Skeletal muscle tissue (tissue), 4 donors: ENCODE results near the gene KPNA3. TPM values are rescaled to one million over a fixed set of nuclear protein-coding genes. Genes with fewer than 3 reads are reported as not detected.
A peak's percentile ranks its signal among the peaks of the same experiment; 100 is the strongest.

Experiments
- H3K27ac ChIP-seq: one replicate; pipeline ENCODE4 v1.7.0; 2013; ENCODE audit warnings: mild to moderate bottlenecking, low read depth, low read length, inconsistent platforms
- H3K27me3 ChIP-seq, 3 donors: one replicate each; pipeline ENCODE4 v1.7.0; 2013; ENCODE audit warnings: low read length in 3 of 3; ENCODE audit not compliant: control insufficient read depth in 3 of 3, insufficient read depth in 3 of 3
- H3K36me3 ChIP-seq, 3 donors: one replicate each; pipeline ENCODE4 v1.7.0; 2013; ENCODE audit warnings: low read length in 3 of 3; ENCODE audit not compliant: control insufficient read depth in 3 of 3, insufficient read depth in 3 of 3
- H3K4me1 ChIP-seq, 3 donors: one replicate each; pipeline ENCODE4 v1.7.0; 2013; ENCODE audit warnings: low read length in 3 of 3, mild to moderate bottlenecking in 3 of 3; ENCODE audit not compliant: control insufficient read depth in 3 of 3, insufficient read depth in 3 of 3
- H3K4me3 ChIP-seq, 3 donors: one replicate each; pipeline ENCODE4 v1.7.0; 2013; ENCODE audit warnings: low read length in 3 of 3
- H3K9ac ChIP-seq, 3 donors: one replicate each; pipeline ENCODE4 v1.7.0; 2013; ENCODE audit warnings: low read length in 3 of 3, mild to moderate bottlenecking in 3 of 3, moderate library complexity in 2 of 3, low read depth in 1 of 3
- H3K9me3 ChIP-seq, 3 donors: one replicate each; pipeline ENCODE4 v1.7.0; 2013; ENCODE audit warnings: low read length in 3 of 3; ENCODE audit not compliant: control insufficient read depth in 3 of 3
- total RNA-seq: library from RNA; depleted of rRNA; stranded (reverse); fragments of >200 nt; gene quantifications from one replicate; pipeline ENCODE4 v1.2.3, GENCODE V29; 2014
- donor health status: Osteomylitis.

The KPNA3 gene, protein sequence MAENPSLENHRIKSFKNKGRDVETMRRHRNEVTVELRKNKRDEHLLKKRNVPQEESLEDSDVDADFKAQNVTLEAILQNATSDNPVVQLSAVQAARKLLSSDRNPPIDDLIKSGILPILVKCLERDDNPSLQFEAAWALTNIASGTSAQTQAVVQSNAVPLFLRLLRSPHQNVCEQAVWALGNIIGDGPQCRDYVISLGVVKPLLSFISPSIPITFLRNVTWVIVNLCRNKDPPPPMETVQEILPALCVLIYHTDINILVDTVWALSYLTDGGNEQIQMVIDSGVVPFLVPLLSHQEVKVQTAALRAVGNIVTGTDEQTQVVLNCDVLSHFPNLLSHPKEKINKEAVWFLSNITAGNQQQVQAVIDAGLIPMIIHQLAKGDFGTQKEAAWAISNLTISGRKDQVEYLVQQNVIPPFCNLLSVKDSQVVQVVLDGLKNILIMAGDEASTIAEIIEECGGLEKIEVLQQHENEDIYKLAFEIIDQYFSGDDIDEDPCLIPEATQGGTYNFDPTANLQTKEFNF
- 23.0 TPM for total RNA-seq

DNA sequence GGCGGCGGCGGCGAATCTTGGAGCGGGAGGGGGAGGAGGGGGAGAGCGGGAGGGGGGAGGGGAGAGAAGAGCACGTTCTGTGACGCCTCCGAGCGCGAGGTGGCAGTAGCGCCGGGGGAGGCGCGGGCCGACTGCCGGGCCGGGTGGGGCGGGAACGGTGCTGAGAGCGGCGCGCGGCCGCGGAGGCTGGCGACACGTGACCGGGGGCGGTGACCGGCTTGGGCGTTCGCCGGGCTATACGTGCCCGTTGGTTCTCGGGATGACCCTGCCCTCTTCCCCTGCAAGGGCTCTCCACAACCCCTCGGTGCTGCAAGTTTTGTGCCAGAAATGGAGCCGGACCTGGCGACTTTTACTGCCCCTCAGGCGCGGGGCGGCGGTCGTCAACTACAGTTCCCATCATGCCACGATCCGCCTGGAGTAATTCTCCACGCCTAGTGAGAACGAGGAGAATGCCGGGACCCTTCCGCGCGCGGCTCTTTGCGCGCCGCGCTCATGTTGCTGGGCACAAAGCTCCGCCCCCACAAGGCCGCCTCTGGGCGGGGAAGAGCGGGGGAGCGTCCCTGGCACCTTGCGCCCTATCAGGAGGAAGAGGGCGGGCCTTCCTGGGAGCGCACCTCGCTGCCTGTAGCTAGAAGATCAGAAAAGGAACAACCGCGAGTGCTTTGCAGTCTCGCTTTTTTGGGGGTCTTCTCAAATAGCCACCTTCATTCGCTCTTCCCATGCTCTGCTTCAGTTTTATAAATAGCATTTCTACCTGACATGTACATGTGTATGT lies at the start of gene KPNA3:
Gene KPNA3, minus strand, starts transcription at position 133 of the 775 bp plus-strand sequence. CDS start 176 bp downstream, outside the sequence.
- H3K4me1 ChIP-seq: peaks cover 20 to 24% (median 22%) of the 10 kb centered on the region in 3 donors
- peak within 1 kb of the TSS; percentile 86 to 91 (median 87) for H3K9ac ChIP-seq
- H3K9me3 ChIP-seq: no peaks in the 10 kb centered on the region
- H3K4me3 ChIP-seq: peak within 1 kb of the TSS; percentile 90 to 95 (median 91)
- H3K27ac ChIP-seq: peak within 1 kb of the TSS; percentile 93
- no peaks in the 10 kb centered on the region for H3K36me3 ChIP-seq
- no peaks in the 10 kb centered on the region for H3K27me3 ChIP-seq

DNA sequence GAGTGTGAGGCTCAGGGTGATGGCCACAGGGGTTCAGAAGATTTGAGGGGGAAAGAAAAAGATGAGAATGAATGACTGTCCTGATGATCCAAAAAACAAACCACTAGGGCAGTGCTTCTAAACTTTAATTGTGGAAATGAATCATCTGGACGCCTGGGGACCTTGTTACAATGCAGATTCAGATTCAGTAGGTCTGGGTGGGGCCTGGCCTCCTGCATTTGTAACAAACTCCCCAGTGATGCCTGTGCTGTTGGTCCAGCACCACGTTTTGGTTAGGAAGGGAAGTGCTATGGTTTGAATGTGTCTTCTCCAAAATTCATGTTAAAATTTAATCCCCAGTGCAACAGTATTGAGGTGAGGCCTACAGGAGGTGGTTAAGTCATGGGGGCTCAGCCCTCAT lies 49.5 kb upstream of the KPNA3 start:
- H3K4me3 ChIP-seq: no peak overlapping the region

DNA sequence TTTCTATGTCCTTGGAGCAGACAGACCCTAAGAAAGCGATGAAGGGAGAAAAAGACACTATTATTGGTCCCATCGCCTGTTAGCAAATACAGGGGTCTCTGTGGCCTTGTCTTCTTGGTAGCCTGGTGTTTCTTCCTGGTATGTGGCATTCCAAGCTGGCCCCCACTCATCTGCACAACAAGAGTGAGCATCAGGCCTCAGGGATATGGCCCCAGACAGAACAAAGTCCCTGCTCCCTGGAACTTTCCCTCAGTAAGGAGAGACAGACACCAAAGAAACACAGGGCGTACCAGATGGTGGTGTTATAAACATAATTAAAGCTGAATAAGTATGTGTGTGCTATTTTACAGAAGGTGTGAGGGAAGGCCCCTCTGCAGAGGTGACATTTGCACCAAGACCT lies 48.2 kb upstream of the KPNA3 start:
- no peaks in the 10 kb centered on the region for H3K27me3 ChIP-seq
- H3K4me3 ChIP-seq: no peak overlapping the region
- H3K36me3 ChIP-seq: no peaks in the 10 kb centered on the region
- no peaks in the 10 kb centered on the region for H3K4me1 ChIP-seq
- no peak overlapping the region for H3K27ac ChIP-seq
- no peak overlapping the region for H3K9ac ChIP-seq
- no peaks in the 10 kb centered on the region for H3K9me3 ChIP-seq

More for the DNA sequence above, 49.5 kb upstream of the KPNA3 start:
- Histone ChIP-seq H3K27ac (no peak overlapping the region), H3K9me3 (no peaks in the 10 kb centered on the region), H3K36me3 (no peaks in the 10 kb centered on the region), H3K27me3 (no peaks in the 10 kb centered on the region), H3K4me1 (no peaks in the 10 kb centered on the region), H3K9ac (no peak overlapping the region)

DNA sequence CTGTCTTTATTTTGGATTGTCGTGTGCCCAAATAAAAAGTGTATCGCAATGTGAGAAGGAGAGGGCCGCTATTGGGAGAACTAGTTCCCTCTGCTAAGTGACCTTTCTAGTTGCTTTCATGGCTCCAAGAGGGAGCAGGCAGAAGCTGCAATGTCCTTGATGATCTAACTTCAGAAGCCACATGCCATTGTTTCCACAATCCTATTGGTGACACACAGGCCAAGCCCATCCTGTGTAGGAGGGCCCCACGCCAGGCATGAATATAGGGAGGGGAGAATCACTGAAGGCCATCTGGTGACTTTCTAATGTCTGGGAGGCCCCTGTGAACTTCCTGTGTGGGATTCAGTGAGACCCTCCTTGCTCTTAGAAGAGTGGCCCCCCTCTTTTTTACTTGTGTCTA lies 47.8 kb upstream of the KPNA3 start:
- no peak overlapping the region for H3K4me3 ChIP-seq
- no peaks in the 10 kb centered on the region for H3K36me3 ChIP-seq

DNA sequence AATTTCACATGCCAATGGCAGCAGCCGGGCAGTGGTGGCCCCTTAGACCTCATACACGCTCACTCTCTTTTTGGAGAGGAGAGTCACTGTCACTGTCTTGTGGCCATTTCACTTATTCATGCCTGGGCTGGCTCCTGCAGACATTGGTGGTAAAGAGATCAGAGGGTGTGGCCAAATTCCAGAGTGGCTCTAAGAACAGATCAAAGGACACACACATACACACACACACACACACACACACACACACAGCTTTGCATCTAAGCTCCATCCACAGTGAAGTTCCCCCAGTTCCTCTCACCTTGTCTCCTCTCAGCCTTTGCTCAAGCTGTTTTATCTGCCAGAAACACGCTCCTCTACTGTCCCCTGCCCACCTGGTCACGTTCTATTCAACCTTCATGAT lies 46.5 kb upstream of the KPNA3 start:
- no peak overlapping the region for H3K4me3 ChIP-seq
- H3K9me3 ChIP-seq: no peaks in the 10 kb centered on the region
- no peak overlapping the region for H3K27ac ChIP-seq
- no peak overlapping the region for H3K9ac ChIP-seq
- no peaks in the 10 kb centered on the region for H3K36me3 ChIP-seq
- no peaks in the 10 kb centered on the region for H3K27me3 ChIP-seq
- H3K4me1 ChIP-seq: no peaks in the 10 kb centered on the region

More for the DNA sequence above, 47.8 kb upstream of the KPNA3 start:
- no peak overlapping the region for H3K27ac ChIP-seq
- no peaks in the 10 kb centered on the region for H3K27me3 ChIP-seq
- no peaks in the 10 kb centered on the region for H3K4me1 ChIP-seq
- H3K9me3 ChIP-seq: no peaks in the 10 kb centered on the region
- H3K9ac ChIP-seq: no peak overlapping the region

DNA sequence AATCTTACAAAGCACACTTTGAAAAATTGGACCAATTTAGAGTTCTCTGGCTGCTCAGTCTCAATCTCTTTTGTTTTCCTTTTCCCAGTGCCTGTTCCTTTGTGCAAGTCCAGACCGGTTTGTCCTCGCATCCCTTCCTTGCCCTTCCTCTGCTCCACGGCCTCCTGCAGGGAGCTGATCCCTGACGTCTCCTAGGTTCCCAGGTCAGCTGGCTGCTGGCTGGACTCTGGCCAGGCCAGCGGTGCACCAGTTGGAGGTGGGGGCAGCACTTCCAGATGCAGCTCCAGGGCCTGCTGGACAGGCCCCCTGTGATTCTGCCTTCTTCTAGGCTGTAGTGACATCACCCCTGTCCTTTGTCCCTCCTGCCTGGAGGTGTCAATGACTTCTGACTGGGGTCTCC lies 44.0 kb upstream of the KPNA3 start:
- Histone ChIP-seq H3K9ac (no peak overlapping the region), H3K27ac (no peak overlapping the region), H3K36me3 (no peaks in the 10 kb centered on the region), H3K4me3 (no peak overlapping the region), H3K4me1 (no peaks in the 10 kb centered on the region), H3K9me3 (no peaks in the 10 kb centered on the region), H3K27me3 (no peaks in the 10 kb centered on the region)

GRCh38 chr13:49833402-49833801 lies 40.9 kb upstream of the KPNA3 start:
- H3K27me3 ChIP-seq: no peaks in the 10 kb centered on the region
- H3K4me1 ChIP-seq: no peaks in the 10 kb centered on the region
- H3K27ac ChIP-seq: no peak overlapping the region
- H3K4me3 ChIP-seq: no peak overlapping the region
- H3K36me3 ChIP-seq: no peaks in the 10 kb centered on the region
- H3K9me3 ChIP-seq: no peaks in the 10 kb centered on the region
- H3K9ac ChIP-seq: no peak overlapping the region

- no peak overlapping the region for H3K27ac ChIP-seq
- no peaks in the 10 kb centered on the region for H3K27me3 ChIP-seq
These were observed 39.0 kb upstream of the KPNA3 start for GRCh38 chr13:49831455-49831854.

GRCh38 chr13:49830721-49831120 lies 38.2 kb upstream of the KPNA3 start:
- Histone ChIP-seq H3K4me1 (no peaks in the 10 kb centered on the region), H3K27ac (no peak overlapping the region), H3K27me3 (no peaks in the 10 kb centered on the region), H3K36me3 (no peaks in the 10 kb centered on the region), H3K9ac (no peak overlapping the region), H3K9me3 (no peaks in the 10 kb centered on the region), H3K4me3 (no peak overlapping the region)

More at GRCh38 chr13:49831455-49831854, 39.0 kb upstream of the KPNA3 start:
- no peaks in the 10 kb centered on the region for H3K4me1 ChIP-seq
- no peaks in the 10 kb centered on the region for H3K9me3 ChIP-seq
- H3K4me3 ChIP-seq: no peak overlapping the region
- no peaks in the 10 kb centered on the region for H3K36me3 ChIP-seq
- H3K9ac ChIP-seq: no peak overlapping the region

GRCh38 chr13:49829715-49830114 lies 37.2 kb upstream of the KPNA3 start:
- no peak overlapping the region for H3K4me3 ChIP-seq
- no peak overlapping the region for H3K27ac ChIP-seq
- no peaks in the 10 kb centered on the region for H3K36me3 ChIP-seq
- H3K27me3 ChIP-seq: no peaks in the 10 kb centered on the region
- H3K9ac ChIP-seq: no peak overlapping the region
- H3K4me1 ChIP-seq: no peaks in the 10 kb centered on the region
- H3K9me3 ChIP-seq: no peaks in the 10 kb centered on the region
